Testis (tissue), 2 donors: ENCODE results near the gene THAP3.
"Not testable (repeated sequence)": the region's sequence is repeated elsewhere in the genome, so short reads cannot be mapped to it uniquely, and the experiment has no call there.

Source experiments
- CTCF ChIP-seq, 3 experiments: fragments of 450-650 bp in 2 of 3; fragments of 200-600 bp in 1 of 3; sonication (generic) in 1 of 3; IDR thresholded peaks; one replicate each; pipeline ENCODE4 v1.5.1; 2016 to 2019; ENCODE audit warnings: antibody characterized with exemption in 3 of 3, mild to moderate bottlenecking in 2 of 3, moderate library complexity in 1 of 3
- POLR2A ChIP-seq: fragments of 450-650 bp; IDR thresholded peaks from one replicate; pipeline ENCODE4 v1.6.1; 2017; ENCODE audit warnings: antibody characterized with exemption, mild to moderate bottlenecking, moderate library complexity

GRCh38 chr1:6599991-6600390, 24.7 kb upstream of the THAP3 start:
- TF ChIP-seq CTCF (IDR thresholded peaks at IDR 0.05); POLR2A: not testable (repeated sequence)
